Gastrocnemius medialis (tissue), 4 donors: ENCODE measurements around the gene TEX14. TPM values are rescaled to one million over a fixed set of nuclear protein-coding genes. Genes with fewer than 3 reads are reported as not detected.

Experiments
- ATAC-seq, 2 donors: fragments of 150-250 bp; one replicate each; pipeline ENCODE4 v1.9.1; 2016
- DNase-seq, 2 donors: peaks; one replicate each; pipeline ENCODE4 v3.0.0-alpha.2; 2019
- H3K27ac ChIP-seq, 4 donors: fragments of 200-600 bp; sonication (generic); 1 replicate in 1 of 4; 2 replicates in 3 of 4; pipeline ENCODE4 v1.5.1; 2016 to 2018; ENCODE audit warnings: mild to moderate bottlenecking in 2 of 4, moderate library complexity in 1 of 4
- H3K27me3 ChIP-seq, 3 donors: fragments of 200-600 bp; sonication (generic) in 2 of 3; 1 replicate in 1 of 3; 2 replicates in 2 of 3; pipeline versions ENCODE4 v1.5.1 to v1.6.0; 2016 to 2019; ENCODE audit warnings: mild to moderate bottlenecking in 1 of 3, moderate library complexity in 1 of 3
- H3K36me3 ChIP-seq, 2 donors: fragments of 200-600 bp; sonication (generic) in 1 of 2; one replicate each; pipeline ENCODE4 v1.5.1; 2017 to 2018
- H3K4me1 ChIP-seq, 2 donors: fragments of 200-600 bp; sonication (generic) in 1 of 2; one replicate each; pipeline ENCODE4 v1.5.1; 2016 to 2017; ENCODE audit warnings: mild to moderate bottlenecking in 2 of 2
- H3K4me3 ChIP-seq, 4 donors: fragments of 200-600 bp; sonication (generic) in 3 of 4; 1 replicate in 1 of 4; 2 replicates in 3 of 4; pipeline ENCODE4 v1.5.1; 2016 to 2019; ENCODE audit warnings: mild to moderate bottlenecking in 2 of 4
- H3K9me3 ChIP-seq, 3 donors: fragments of 200-600 bp; sonication (generic) in 2 of 3; 1 replicate in 1 of 3; 2 replicates in 2 of 3; pipeline ENCODE4 v1.5.1; 2016 to 2019
- CTCF ChIP-seq, 5 experiments: fragments of 450-650 bp in 3 of 5; fragments of 200-600 bp in 2 of 5; sonication (generic) in 2 of 5; IDR thresholded peaks in 4 of 5; conservative IDR thresholded peaks in 1 of 5; 1 replicate in 4 of 5; 2 replicates in 1 of 5; pipeline ENCODE4 v1.5.1; 2016 to 2019; ENCODE audit warnings: antibody characterized with exemption in 5 of 5, mild to moderate bottlenecking in 3 of 5, moderate library complexity in 3 of 5
- POLR2A ChIP-seq, 2 donors: fragments of 450-650 bp; IDR thresholded peaks; one replicate each; pipeline ENCODE4 v1.6.1; 2017; ENCODE audit warnings: antibody characterized with exemption in 2 of 2, mild to moderate bottlenecking in 2 of 2, moderate library complexity in 2 of 2
- in situ Hi-C, 4 donors: fragments of 200-750 bp; cut with MboI; loops; one replicate each; pipeline versions ENCODE4 v1.15.0 to v1.8.0; 2017; ENCODE audit warnings: low sequenced_read_pairs in 4 of 4
- intact Hi-C: fragments of 100-400 bp; cut with DNase I; formaldehyde crosslinking; loops from one replicate; pipeline ENCODE4 v1.15.1; 2023; ENCODE audit warnings: low total_unique reads
- total RNA-seq, 4 donors: library from RNA; depleted of rRNA; stranded (reverse); fragments of >200 nt; gene quantifications; one replicate each; pipeline versions ENCODE4 v1.1.0 to v1.2.3, GENCODE V29; 2016

TEX14 gene
- total RNA-seq, 4 donors from 2014 or later = not detected

GRCh38 chr17:58730937-58731336 is 39.1 kb upstream of the TEX14 start:
- H3K36me3 ChIP-seq = no peaks in the 10 kb centered on the region

GRCh38 chr17:58728798-58729197 is 37.0 kb upstream of the TEX14 start:
- in situ Hi-C loops = loop anchor here in 1 of 4 donors (25.0 kb wide), 1 partner anchor 91 kb away; no protein-coding TSS in a partner anchor
- ATAC-seq = no peak

More at GRCh38 chr17:58730937-58731336, 39.1 kb upstream of the TEX14 start:
- no peak overlapping the region for H3K4me3 ChIP-seq
- intact Hi-C loops = no loop called here
- no peak overlapping the region for H3K27ac ChIP-seq
- no peaks in the 10 kb centered on the region for H3K4me1 ChIP-seq
- ATAC-seq = no peak
- in situ Hi-C loops = loop anchor here in 1 of 4 donors (25.0 kb wide), 1 partner anchor 94 kb away; no protein-coding TSS in a partner anchor
- H3K9me3 ChIP-seq = no peaks in the 10 kb centered on the region
- DNase-seq = no peak
- no peaks in the 10 kb centered on the region for H3K27me3 ChIP-seq
- TF ChIP-seq POLR2A (IDR thresholded peaks at IDR 0.05) = no peak
- TF ChIP-seq CTCF (IDR thresholded peaks at IDR 0.05 in 4 of 5, conservative IDR thresholded peaks at IDR 0.05 in 1 of 5) = no peak

GRCh38 chr17:58722696-58723095 is 30.9 kb upstream of the TEX14 start:
- Histone ChIP-seq H3K4me1 (no peaks in the 10 kb centered on the region), H3K36me3 (peaks cover 0 to 13% of the 10 kb centered on the region in 2 donors), H3K27me3 (no peaks in the 10 kb centered on the region), H3K9me3 (no peaks in the 10 kb centered on the region), H3K4me3 (no peak overlapping the region), H3K27ac (no peak overlapping the region)
- intact Hi-C loops (no loop called here), in situ Hi-C loops (loop anchor here in 1 of 4 donors (25.0 kb wide), 1 partner anchor 290 kb away; no protein-coding TSS in a partner anchor)
- TF ChIP-seq POLR2A (IDR thresholded peaks at IDR 0.05) = no peak
- no peak for TF ChIP-seq CTCF (IDR thresholded peaks at IDR 0.05 in 4 of 5, conservative IDR thresholded peaks at IDR 0.05 in 1 of 5)
- no peak for ATAC-seq
- no peak for DNase-seq

More at GRCh38 chr17:58728798-58729197, 37.0 kb upstream of the TEX14 start:
- Histone ChIP-seq H3K4me3 (no peak overlapping the region), H3K9me3 (no peaks in the 10 kb centered on the region), H3K27ac (no peak overlapping the region), H3K36me3 (no peaks in the 10 kb centered on the region), H3K27me3 (no peaks in the 10 kb centered on the region), H3K4me1 (no peaks in the 10 kb centered on the region)
- TF ChIP-seq POLR2A (IDR thresholded peaks at IDR 0.05) (no peak), CTCF (IDR thresholded peaks at IDR 0.05 in 4 of 5, conservative IDR thresholded peaks at IDR 0.05 in 1 of 5) (no peak)
- intact Hi-C loops = no loop called here
- DNase-seq = no peak

- DNase-seq (no peak), ATAC-seq (no peak)
- peaks cover 0 to 13% of the 10 kb centered on the region in 2 donors for H3K36me3 ChIP-seq
- H3K27ac ChIP-seq = no peak overlapping the region
- H3K27me3 ChIP-seq = no peaks in the 10 kb centered on the region
- in situ Hi-C loops (loop anchor here in 1 of 4 donors (25.0 kb wide), 1 partner anchor 290 kb away; no protein-coding TSS in a partner anchor), intact Hi-C loops (no loop called here)
- TF ChIP-seq POLR2A (IDR thresholded peaks at IDR 0.05) (no peak), CTCF (IDR thresholded peaks at IDR 0.05 in 4 of 5, conservative IDR thresholded peaks at IDR 0.05 in 1 of 5) (no peak)
- H3K9me3 ChIP-seq = no peaks in the 10 kb centered on the region
- no peaks in the 10 kb centered on the region for H3K4me1 ChIP-seq
- H3K4me3 ChIP-seq = no peak overlapping the region
Measured at GRCh38 chr17:58722274-58722673, 30.4 kb upstream of the TEX14 start.
